ENCODE data around the gene NACC2.
A peak's percentile ranks its signal among the peaks of the same experiment; 100 is the strongest.
"Not testable (repeated sequence)": the region's sequence is repeated elsewhere in the genome, so short reads cannot be mapped to it uniquely, and the experiment has no call there.

Gene NACC2

DNA sequence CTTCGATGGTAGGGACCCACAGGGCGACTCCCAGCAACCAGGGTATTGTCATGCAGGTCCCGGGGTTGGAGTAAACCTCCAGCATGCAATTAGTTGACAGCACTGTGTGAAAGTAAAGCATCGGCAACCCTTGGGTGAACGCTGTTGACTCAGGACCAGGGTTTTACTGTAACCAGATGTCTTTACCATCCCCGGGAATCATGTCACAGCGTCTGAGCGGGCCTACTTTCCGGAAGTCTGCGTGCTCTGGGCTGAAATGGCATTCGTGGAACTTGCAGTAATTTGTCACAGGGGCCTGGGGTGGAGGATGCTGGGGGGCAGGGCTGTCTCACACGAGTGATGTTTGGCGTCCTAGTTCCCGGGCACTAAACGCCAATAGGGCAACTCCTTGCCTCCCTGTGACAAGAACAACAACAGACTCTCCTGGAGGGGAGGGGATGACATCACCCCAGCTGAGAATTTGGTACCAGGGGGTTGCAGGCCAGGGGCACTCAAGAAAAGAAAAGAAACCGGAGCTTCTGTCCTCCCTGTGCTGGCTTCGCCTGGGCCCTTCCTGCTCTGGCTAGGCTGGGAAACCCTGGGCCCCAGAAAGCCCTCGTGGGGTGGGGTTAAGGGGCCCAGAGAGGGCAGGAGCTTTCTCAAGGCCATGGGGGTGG, 123.8 kb downstream of the NACC2 start:
- no peak for DNase-seq

GRCh38 chr9:135970128-135970815, 124.8 kb downstream of the NACC2 start:
- DNase-seq = no peak

DNA sequence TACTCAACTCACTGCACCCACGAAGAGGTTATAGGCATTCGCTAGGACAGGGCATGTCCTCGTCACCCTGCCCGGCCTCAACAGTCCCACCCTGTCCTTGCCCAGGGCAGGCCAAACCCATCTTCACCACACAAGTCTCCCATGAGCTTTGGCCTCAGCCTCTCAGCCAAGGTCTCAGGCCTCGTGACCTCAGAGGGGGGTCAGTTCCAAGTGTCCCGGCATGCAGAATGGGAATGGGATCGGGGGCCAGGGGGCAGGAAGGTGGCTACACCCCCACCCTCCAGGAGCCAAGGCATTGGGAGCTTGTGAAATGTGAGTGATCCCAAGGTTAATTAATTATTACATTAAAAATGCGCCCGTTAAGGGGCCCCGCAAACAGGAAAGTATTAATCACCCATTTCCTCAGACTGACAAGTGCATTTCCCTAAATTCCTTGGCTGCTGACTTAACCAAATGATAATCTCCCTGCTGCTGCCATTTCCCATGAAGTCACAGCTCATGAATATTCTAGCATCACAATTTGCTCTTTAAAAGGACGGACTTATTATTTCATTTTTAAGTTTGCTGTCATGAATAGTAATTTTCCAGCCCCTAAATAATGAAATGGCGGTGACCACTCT, 125.9 kb downstream of the NACC2 start:
- no peak for DNase-seq

DNA sequence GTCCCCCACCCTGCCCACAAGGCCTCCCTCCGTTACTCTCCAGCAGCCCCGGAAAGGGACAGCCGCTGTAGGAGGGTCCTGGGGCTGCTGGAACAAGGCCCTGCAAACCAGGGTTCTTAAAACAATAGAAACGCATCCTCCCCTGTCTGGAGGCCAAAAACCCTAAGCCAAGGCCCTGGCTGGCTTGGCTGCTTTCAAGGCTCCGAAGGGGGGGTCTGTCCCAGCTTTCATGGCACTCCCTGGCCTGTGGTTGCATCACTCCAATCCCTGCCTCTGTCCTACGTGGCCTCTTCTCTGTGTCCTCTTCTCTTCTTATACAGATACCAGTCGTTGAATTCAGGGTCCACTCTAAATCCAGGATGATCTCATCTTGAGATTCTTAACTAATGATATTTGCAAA, 126.5 kb downstream of the NACC2 start:
- DNase-seq = no peak

- DNase-seq = no peak
Measured at GRCh38 chr9:135968083-135968476, 127.0 kb downstream of the NACC2 start.

DNA sequence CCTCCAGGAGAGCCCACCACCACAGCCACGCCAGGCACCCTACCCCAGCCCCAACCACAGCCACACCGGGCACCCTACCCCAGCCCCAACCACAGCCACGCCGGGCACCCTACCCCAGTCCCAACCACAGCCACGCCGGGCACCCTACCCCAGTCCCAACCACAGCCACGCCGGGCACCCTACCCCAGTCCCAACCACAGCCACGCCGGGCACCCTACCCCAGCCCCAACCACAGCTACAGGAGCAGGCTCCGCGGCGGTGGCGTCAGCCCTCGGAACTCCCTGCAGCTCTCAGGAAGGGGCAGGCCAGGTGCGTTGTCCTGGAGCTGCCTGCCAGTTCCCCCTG, 128.2 kb downstream of the NACC2 start:
- DNase-seq = not testable (repeated sequence)

GRCh38 chr9:135965124-135965756, 129.8 kb downstream of the NACC2 start:
- DNase-seq = no peak

GRCh38 chr9:135963938-135964337, 131.2 kb downstream of the NACC2 start:
- DNase-seq = no peak

DNA sequence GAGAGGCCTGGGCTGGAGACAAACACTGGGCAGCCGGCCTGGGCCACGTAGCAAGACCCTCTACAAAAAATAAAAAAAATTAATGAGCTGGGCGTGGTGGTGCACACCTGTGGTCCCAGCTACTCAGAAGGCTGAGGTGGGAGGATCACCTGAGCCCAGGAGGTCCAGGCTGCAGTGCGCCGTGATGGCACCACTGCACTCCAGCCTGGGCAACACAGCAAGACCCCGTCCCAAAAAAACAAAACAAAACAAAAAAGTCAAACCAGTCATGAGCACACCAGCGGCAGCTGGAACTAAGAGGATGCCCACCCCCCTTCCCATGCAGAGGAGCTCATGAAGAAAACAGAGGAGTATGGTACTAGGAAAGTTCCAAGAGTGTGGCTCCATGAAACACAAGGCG, 131.8 kb downstream of the NACC2 start:
- no peak for DNase-seq

DNA sequence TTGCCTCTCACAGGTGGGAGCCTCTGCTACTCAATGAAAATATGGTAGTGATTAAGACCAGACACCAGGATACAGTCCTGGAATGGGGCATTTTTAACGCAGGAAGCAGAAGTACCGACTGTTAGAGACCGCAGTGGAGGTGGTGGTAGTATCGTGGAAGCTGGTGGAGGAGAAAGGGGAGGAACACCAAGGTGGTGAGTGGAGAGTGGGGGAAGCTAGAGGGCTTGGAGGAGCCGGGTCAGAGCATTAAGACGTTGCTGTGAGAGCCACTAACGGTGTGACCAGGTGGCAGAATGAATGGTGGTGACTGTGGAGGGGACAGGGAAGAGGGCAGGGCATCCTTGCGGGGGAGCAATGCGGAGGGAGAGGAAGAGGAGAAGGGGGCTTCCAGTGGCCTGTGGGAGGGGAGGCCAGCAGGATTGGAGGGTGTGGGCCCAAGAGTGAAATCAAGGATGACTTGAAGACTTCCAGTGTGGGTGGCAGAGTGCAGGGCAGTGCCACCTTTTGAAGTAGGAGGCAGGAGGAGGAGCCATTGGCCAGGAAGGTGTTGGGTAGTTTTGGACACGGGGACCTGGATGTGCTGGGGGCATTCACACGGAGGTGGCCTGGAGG, 132.3 kb downstream of the NACC2 start:
- DNase-seq = no peak

DNA sequence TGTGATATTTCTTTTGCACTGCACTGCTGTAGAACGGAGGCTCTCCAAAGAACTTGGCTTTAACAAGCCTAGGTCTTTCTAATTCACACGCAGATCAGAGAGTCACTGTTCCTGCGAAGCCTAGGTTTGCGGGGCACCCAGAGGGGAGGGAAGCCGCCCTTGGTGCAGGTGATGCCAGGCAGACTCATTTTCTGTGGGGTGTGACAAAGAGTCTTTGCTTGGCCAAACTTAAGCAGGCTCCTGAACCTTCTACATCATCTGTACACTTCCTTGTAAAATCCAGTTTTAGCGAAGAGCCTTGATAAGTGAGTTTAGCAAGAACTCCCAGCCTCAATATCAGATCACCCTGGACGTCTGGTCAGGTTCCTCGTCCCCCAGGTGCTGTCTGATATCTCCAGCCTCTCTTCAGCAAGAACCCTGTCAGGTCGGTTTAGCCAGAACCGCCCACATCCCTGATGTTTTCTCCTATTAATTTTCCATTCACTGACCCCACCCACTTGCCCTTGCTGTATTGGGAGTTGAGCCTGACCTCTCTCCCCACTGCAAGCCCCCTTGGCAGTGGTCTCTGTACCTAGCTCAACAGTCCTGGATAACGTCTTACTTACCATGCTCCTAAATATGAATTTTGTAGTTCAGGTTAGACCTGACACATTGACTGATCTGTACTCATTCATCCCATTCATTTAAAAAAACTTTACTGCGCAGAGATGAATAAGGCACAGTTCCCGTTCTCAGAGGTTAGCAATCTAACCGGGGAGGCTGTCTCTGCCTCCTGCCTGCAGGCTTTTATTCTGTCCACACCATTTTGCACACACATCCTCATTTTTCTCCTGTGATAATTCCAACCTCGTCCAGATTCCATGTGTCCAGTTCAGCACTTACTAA, 133.0 kb downstream of the NACC2 start:
- no peak for DNase-seq

- peak; percentile 99 for DNase-seq
Measured at GRCh38 chr9:135961277-135961715, 133.8 kb downstream of the NACC2 start, which contains the start of gene UBAC1. UBAC1 (minus strand) TSS chr9:135961373; CDS start chr9:135961162, 211 bp downstream.

DNA sequence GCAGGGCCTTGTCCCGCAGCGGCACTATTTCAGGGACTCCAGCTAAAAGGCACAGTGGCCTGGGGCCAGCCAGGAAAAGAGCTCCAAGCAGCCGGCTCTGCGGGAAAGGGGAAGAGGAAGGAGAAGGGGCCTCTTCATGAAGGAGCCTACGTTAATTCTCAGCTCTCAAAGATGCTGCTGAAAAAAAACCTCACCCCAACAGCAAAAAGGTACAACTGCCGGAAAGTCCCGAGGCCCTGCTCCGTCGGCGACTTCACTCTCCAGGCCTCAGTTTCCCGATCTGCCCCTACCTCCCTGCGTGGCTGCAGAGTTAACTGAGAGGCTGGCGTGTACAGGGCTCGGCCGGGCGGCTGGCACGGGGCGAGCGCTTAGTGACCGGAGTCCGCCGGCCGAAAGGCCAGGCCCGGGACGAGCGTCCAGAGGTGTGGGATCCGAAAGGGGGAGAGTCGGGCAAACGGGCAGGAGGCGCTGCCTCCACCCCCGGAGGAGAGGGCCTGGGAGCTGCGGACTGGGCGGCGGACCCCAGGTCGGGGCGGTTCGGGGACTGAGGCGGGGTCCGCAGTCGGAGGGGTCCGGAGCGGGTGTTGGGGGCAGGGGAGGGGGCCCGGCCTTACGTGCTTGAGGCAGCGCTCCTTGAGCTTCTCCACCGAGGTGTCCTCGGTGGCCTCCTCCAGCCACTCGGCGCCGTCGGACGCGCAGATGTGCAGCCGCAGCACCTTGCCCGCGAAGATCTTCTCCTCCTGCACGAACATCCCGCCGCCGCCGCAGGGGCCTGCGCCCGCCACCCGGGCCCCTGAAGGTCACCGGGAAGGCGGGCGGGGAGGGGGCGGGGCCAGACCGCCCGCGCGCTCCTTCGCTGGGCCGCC, 134.4 kb downstream of the NACC2 start:
- no peak for DNase-seq

DNA sequence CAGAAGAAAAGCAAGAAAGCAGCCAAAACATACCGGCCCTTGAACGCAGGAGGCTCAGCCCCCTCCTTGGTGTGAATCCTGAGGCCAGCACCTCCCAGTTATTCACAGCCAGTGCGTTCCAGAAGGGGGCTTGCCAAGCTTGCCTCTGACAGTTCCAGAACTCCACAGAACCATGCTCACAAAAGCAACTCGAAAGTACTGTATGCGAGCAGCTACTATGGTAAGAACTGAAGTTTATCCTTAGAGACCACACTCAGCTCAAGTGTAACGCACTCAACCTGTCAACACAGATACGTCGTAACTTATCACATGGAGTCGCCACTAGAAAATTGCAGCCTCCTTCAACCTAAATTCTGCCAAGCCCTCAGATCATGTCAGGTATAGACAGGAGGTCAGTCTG, 135.3 kb downstream of the NACC2 start:
- no peak for DNase-seq

- no peak for DNase-seq
Measured at GRCh38 chr9:135958485-135958884, 136.6 kb downstream of the NACC2 start.

DNA sequence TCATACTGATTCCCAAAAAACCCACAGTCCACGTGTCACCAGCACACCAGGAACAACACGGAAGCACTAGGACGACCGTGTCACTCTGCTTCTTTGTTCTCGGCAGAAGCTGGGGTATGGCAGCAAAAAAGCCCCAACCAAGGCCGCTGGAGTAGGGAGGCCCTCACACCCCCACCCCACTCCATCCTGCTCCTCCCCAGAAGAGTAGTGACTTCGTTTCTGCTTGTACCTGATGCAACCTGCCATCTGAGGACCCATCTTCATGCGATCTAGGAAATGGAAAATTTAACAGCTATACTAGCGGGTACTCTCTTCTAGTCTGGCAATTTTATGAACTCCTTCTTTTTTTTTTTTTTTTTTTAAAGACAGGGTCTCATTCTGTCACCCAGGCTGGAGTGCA, 137.7 kb downstream of the NACC2 start:
- DNase-seq = no peak

DNA sequence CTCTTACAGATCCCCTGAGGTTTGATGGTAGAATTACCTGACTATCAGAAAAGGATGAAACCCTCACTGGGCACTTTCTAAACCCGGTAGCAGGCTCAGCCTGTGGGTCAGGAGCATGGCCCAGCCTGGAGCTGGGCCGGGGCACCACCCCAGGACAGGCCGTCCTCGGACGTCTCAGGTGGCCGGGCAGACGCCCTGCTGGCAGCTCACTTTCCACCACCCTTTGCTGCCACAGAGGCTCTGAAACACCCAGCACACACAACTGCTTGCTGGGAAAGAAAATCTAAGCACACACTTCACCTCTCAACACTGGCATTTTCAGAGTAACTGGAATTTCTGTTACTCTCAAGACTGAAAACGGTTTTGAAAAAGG, 138.3 kb downstream of the NACC2 start:
- no peak for DNase-seq
